ENCODE measurements around the gene POLR3F. TPM values are rescaled to one million over a fixed set of nuclear protein-coding genes. Genes with fewer than 3 reads are reported as not detected.

The POLR3F gene
- 14.0 to 24.8 TPM (median 15.4 TPM) in 5 replicates for total RNA-seq (2022; extraction: Qiagen RNA extraction)

GRCh38 chr20:18466894-18467730 lies at the start of gene POLR3F, which contains the start of gene DZANK1:
TSS of gene POLR3F (plus strand) at chr20:18467390. CDS start at chr20:18467507, 117 bp downstream.
TSS of gene DZANK1 (minus strand) at chr20:18467030. CDS start at chr20:18465358, 1,672 bp downstream.

GRCh38 chr20:18496740-18497592 lies 29.8 kb downstream of the POLR3F start, which contains the start of gene RBBP9:
TSS of gene RBBP9 (minus strand) at chr20:18497225. CDS start at chr20:18497167, 58 bp downstream.

GRCh38 chr20:18507218-18508191 lies 40.3 kb downstream of the POLR3F start, which contains the start of gene SEC23B:
TSS of gene SEC23B (plus strand) at chr20:18507940. CDS start at chr20:18510836, 2,896 bp downstream.

Other genes with a start within 250 kb of the POLR3F start
- gene ZNF133, start 178.9 kb upstream of the POLR3F start, total RNA-seq (2022; extraction: Qiagen RNA extraction) = 11.4 to 13.5 TPM (median 11.7 TPM) in 5 replicates
- 2.0 to 2.8 TPM (median 2.6 TPM) in 5 replicates for gene DZANK1, start 360 bp upstream of the POLR3F start, total RNA-seq (2022; extraction: Qiagen RNA extraction)
- gene RBBP9, start 29.8 kb downstream of the POLR3F start, total RNA-seq (2022; extraction: Qiagen RNA extraction) = 10.6 to 15.9 TPM (median 15.0 TPM) in 5 replicates
- gene SEC23B, start 40.5 kb downstream of the POLR3F start, total RNA-seq (2022; extraction: Qiagen RNA extraction) = 50.9 to 60.7 TPM (median 57.6 TPM) in 5 replicates
- 115 to 166 TPM (median 117 TPM) in 5 replicates for gene SMIM26, start 100.0 kb downstream of the POLR3F start, total RNA-seq (2022; extraction: Qiagen RNA extraction)
- 74.4 to 82.9 TPM (median 77.7 TPM) in 5 replicates for gene DTD1, start 120.7 kb downstream of the POLR3F start, total RNA-seq (2022; extraction: Qiagen RNA extraction)

Measured in A549 treated with dexamethasone at 1 μM for 4 hours (cell line).